OCI-LY3 (cell line): ENCODE data around the gene PTBP3.

ENCODE experiments used
- H2AFZ ChIP-seq: fragments of 200-600, 300-600 bp; shearing (Covaris generic); 2 replicates; pipeline ENCODE4 v1.6.0; 2014; ENCODE audit warnings: antibody characterized with exemption, low read depth, low read length
- H3K27ac ChIP-seq: fragments of 200-600, 300-600 bp; sonication (generic); 2 replicates; pipeline ENCODE4 v1.5.1; 2014; ENCODE audit warnings: mild to moderate bottlenecking, low read length, moderate library complexity, mixed read lengths
- H3K27me3 ChIP-seq: fragments of 200-600, 300-600 bp; sonication (generic); 2 replicates; pipeline ENCODE4 v1.6.1; 2014; ENCODE audit warnings: low read depth, low read length, mixed read lengths
- H3K36me3 ChIP-seq: fragments of 200-600, 300-600 bp; sonication (generic); replicated peaks from 2 replicates; pipeline ENCODE3; 2014; ENCODE audit warnings: low read depth, low read length, mixed read lengths
- H3K4me1 ChIP-seq: fragments of 300-600, 200-600 bp; sonication (generic); 2 replicates; pipeline ENCODE4 v1.6.1; 2014; ENCODE audit warnings: low read length, mixed read lengths
- H3K4me2 ChIP-seq: fragments of 200-600, 300-600 bp; sonication (generic); 2 replicates; pipeline ENCODE4 v1.6.1; 2014; ENCODE audit warnings: low read length, mixed read lengths
- H3K4me3 ChIP-seq: fragments of 300-600, 200-600 bp; sonication (generic); 2 replicates; pipeline ENCODE4 v1.5.1; 2014; ENCODE audit warnings: antibody characterized with exemption, mild to moderate bottlenecking, low read length, moderate library complexity
- H3K79me2 ChIP-seq: fragments of 300-600, 200-600 bp; shearing (Covaris generic); 2 replicates; pipeline ENCODE4 v1.6.1; 2014; ENCODE audit warnings: mild to moderate bottlenecking, low read length, mixed read lengths
- H3K9ac ChIP-seq: fragments of 300-600, 200-600 bp; shearing (Covaris generic); 2 replicates; pipeline ENCODE4 v1.6.0; 2014; ENCODE audit warnings: mild to moderate bottlenecking, low read length, moderate library complexity
- H3K9me3 ChIP-seq: fragments of 200-600, 300-600 bp; shearing (Covaris generic); 2 replicates; pipeline ENCODE4 v1.6.1; 2014; ENCODE audit warnings: low read length, mixed read lengths; ENCODE audit not compliant: insufficient read depth
- H4K20me1 ChIP-seq: fragments of 200-600, 300-600 bp; sonication (generic); 2 replicates; pipeline ENCODE4 v1.6.1; 2016; ENCODE audit warnings: low read length, mixed read lengths; ENCODE audit not compliant: insufficient read depth
- CTCF ChIP-seq: fragments of 200-600, 300-600 bp; sonication (generic); IDR thresholded peaks from 2 replicates; pipeline ENCODE4 v1.5.1; 2014; ENCODE audit warnings: antibody characterized with exemption, low read length, low read depth
- EZH2phosphoT487 ChIP-seq: fragments of 200-600 bp; shearing (Covaris generic); IDR thresholded peaks from 2 replicates; pipeline ENCODE4 v1.6.1; 2018; ENCODE audit warnings: antibody characterized with exemption, mixed run types, low read depth

PTBP3 gene

GRCh38 chr9:112322701-112323377, 10.6 kb downstream of the PTBP3 start:
- H3K79me2 ChIP-seq, result peaks cover 92% of the 10 kb centered on the region
- H3K4me2 ChIP-seq, result no peak overlapping the region
- no peak overlapping the region for H2AFZ ChIP-seq
- no peaks in the 10 kb centered on the region for H3K9me3 ChIP-seq
- H3K27ac ChIP-seq, result no peak overlapping the region
- peaks cover 2% of the 10 kb centered on the region; the same call in 1 of the 2 replicates for H3K4me1 ChIP-seq
- no peak overlapping the region for H3K9ac ChIP-seq
- peaks cover 15% of the 10 kb centered on the region for H3K36me3 ChIP-seq
- H3K27me3 ChIP-seq, result no peaks in the 10 kb centered on the region
- peaks cover 34% of the 10 kb centered on the region for H4K20me1 ChIP-seq
- H3K4me3 ChIP-seq, result no peak overlapping the region
- no peak for TF ChIP-seq CTCF
- no peak for TF ChIP-seq EZH2phosphoT487

GRCh38 chr9:112316258-112316943, 17.0 kb downstream of the PTBP3 start:
- no peak overlapping the region for H3K4me3 ChIP-seq
- H4K20me1 ChIP-seq, result peaks cover 34% of the 10 kb centered on the region
- H3K4me2 ChIP-seq, result no peak overlapping the region
- no peaks in the 10 kb centered on the region for H3K27me3 ChIP-seq
- H3K27ac ChIP-seq, result no peak overlapping the region
- TF ChIP-seq CTCF (no peak), EZH2phosphoT487 (no peak)
- H2AFZ ChIP-seq, result no peak overlapping the region
- no peaks in the 10 kb centered on the region for H3K9me3 ChIP-seq
- peaks cover 70% of the 10 kb centered on the region for H3K79me2 ChIP-seq
- no peak overlapping the region for H3K9ac ChIP-seq
- peaks cover 10% of the 10 kb centered on the region; the same call in 1 of the 2 replicates for H3K4me1 ChIP-seq
- no peaks in the 10 kb centered on the region for H3K36me3 ChIP-seq

GRCh38 chr9:112315331-112316257, 17.8 kb downstream of the PTBP3 start:
- Histone ChIP-seq H3K27me3 (no peaks in the 10 kb centered on the region), H3K4me1 (peaks cover 10% of the 10 kb centered on the region; the same call in 1 of the 2 replicates), H3K79me2 (peaks cover 68% of the 10 kb centered on the region), H3K27ac (no peak overlapping the region), H3K9me3 (no peaks in the 10 kb centered on the region), H3K4me3 (no peak overlapping the region), H2AFZ (no peak overlapping the region), H3K4me2 (no peak overlapping the region), H3K9ac (no peak overlapping the region), H4K20me1 (peaks cover 35% of the 10 kb centered on the region), H3K36me3 (no peaks in the 10 kb centered on the region)
- TF ChIP-seq CTCF (no peak), EZH2phosphoT487 (no peak)
